OCI-LY7 (cell line): ENCODE data around the gene TMIGD1. TPM values are rescaled to one million over a fixed set of nuclear protein-coding genes. Genes with fewer than 3 reads are reported as not detected.

Source experiments
- BruUV-seq: library from RNA; stranded (reverse); fragments of 400-500 nt; replicated peaks from 2 replicates; lab custom pipeline; 2021; lab: Mats Ljungman, UMichigan
- CTCF ChIA-PET: fragments of 300-600 bp; sonication (Branson Sonifier 250); formaldehyde crosslinking; loops from one replicate; lab custom pipeline; 2022; ENCODE audit warnings: antibody characterized with exemption; ENCODE audit not compliant: unreplicated experiment; lab: Charles Lee
- POLR2A ChIA-PET: fragments of 300-600 bp; sonication (Branson Sonifier 250); formaldehyde crosslinking; loops from one replicate; lab custom pipeline; 2022; ENCODE audit warnings: antibody characterized with exemption; lab: Charles Lee
- DNase-seq: peaks from one replicate; pipeline ENCODE4 v3.0.0-alpha.2; 2015; ENCODE audit warnings: low spot score
- H2AFZ ChIP-seq: fragments of 200-600 bp; sonication (generic), shearing (Covaris generic); 2 replicates; pipeline ENCODE4 v1.6.1; 2014; ENCODE audit warnings: mild to moderate bottlenecking, antibody characterized with exemption, low read length, moderate library complexity
- H3K27ac ChIP-seq: fragments of 200-600 bp; sonication (generic); 2 replicates; pipeline ENCODE4 v1.5.1; 2014; ENCODE audit warnings: mixed run types, low read depth, mild to moderate bottlenecking, moderate library complexity, low read length, inconsistent platforms; ENCODE audit not compliant: poor library complexity, severe bottlenecking
- H3K36me3 ChIP-seq: fragments of 200-600 bp; sonication (generic); 2 replicates; pipeline ENCODE4 v1.6.1; 2014; ENCODE audit warnings: mild to moderate bottlenecking, antibody characterized with exemption, low read length, moderate library complexity, mixed read lengths; ENCODE audit not compliant: insufficient read depth
- H3K4me1 ChIP-seq: fragments of 200-600 bp; sonication (generic); 2 replicates; pipeline ENCODE4 v1.5.1; 2014; ENCODE audit warnings: mild to moderate bottlenecking, low read length; ENCODE audit not compliant: insufficient read depth, poor library complexity, severe bottlenecking
- H3K4me2 ChIP-seq: fragments of 200-600 bp; sonication (generic); 2 replicates; pipeline ENCODE4 v1.6.1; 2014; ENCODE audit warnings: mild to moderate bottlenecking, low read length
- H3K4me3 ChIP-seq: fragments of 200-600 bp; sonication (generic); 2 replicates; pipeline ENCODE4 v1.5.1; 2014; ENCODE audit warnings: mild to moderate bottlenecking, low read depth, low read length; ENCODE audit not compliant: poor library complexity, severe bottlenecking
- H3K79me2 ChIP-seq: fragments of 200-600 bp; sonication (generic); 2 replicates; pipeline ENCODE4 v1.6.1; 2016; ENCODE audit warnings: low read depth, mild to moderate bottlenecking, low read length, moderate library complexity, mixed read lengths; ENCODE audit not compliant: insufficient read depth
- H3K9me2 ChIP-seq: fragments of 200-600 bp; sonication (generic); 2 replicates; pipeline ENCODE4 v1.6.1; 2016; ENCODE audit warnings: mild to moderate bottlenecking, low read length, mixed read lengths; ENCODE audit not compliant: insufficient read depth
- H3K9me3 ChIP-seq: fragments of 200-600 bp; sonication (generic); 2 replicates; pipeline ENCODE4 v1.6.1; 2014; ENCODE audit warnings: mild to moderate bottlenecking, mixed run types, low read length, mixed read lengths
- H4K20me1 ChIP-seq: fragments of 200-600 bp; sonication (generic); 2 replicates; pipeline ENCODE4 v1.6.1; 2014; ENCODE audit warnings: mild to moderate bottlenecking, antibody characterized with exemption, low read length, moderate library complexity, mixed read lengths; ENCODE audit not compliant: insufficient read depth
- EZH2phosphoT487 ChIP-seq: fragments of 200-600 bp; sonication (generic); IDR thresholded peaks from 2 replicates; pipeline ENCODE4 v1.6.1; 2018; ENCODE audit warnings: low read depth, borderline replicate concordance, mild to moderate bottlenecking, mixed run types, antibody characterized with exemption, low read length, moderate library complexity, mixed read lengths
- intact Hi-C: fragments of 100-400 bp; cut with micrococcal nuclease; formaldehyde crosslinking; loops from one replicate; pipeline ENCODE4 v1.10.0; 2022; ENCODE audit not compliant: unreplicated experiment
- total RNA-seq, 2 experiments: library from RNA; depleted of rRNA in 1 of 2; stranded (reverse); fragments of >200 nt in 1 of 2; shearing (Covaris generic) in 1 of 2; gene quantifications; 2 replicates each; pipeline ENCODE4 v1.2.3, GENCODE V29; 2014 to 2022
- TF ChIP-seq, protein P1 (sequence below): fragments of 200-600 bp; sonication (generic); conservative IDR thresholded peaks from 2 replicates; pipeline ENCODE4 v1.5.1; 2014; ENCODE audit warnings: mild to moderate bottlenecking, antibody characterized with exemption, low read length, moderate library complexity, mixed read lengths

TMIGD1 gene
- total RNA-seq, 2 experiments from 2014 or later: not detected

DNA sequence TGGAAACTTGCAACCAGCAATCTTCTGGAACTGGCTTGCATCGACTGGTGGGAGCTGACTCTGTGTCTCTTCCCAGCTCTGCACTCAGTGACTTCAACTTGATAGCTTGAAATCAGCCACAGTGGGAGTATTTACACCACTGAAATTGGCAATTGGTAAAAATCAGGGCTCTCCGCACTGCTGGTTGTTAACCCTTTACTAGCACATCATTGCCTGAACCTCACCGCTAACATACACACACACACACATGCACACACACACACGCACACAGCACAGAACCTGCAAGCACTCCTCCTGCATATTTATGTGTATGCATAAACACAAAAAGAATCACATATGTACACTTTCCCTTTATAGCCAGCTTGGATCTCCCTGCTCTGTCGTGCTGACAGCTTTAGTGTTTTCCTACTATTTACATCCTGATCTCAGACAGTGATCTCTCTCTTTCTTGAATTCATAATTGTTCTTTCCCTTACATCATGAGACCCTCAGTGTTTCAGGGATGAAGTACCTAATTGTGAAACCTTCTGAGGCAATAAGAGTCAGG lies 7.9 kb upstream of the TMIGD1 start:
- Histone ChIP-seq H3K4me3 (no peak overlapping the region), H3K9me3 (no peaks in the 10 kb centered on the region), H3K4me2 (no peak overlapping the region), H3K36me3 (no peaks in the 10 kb centered on the region), H3K27ac (no peak overlapping the region), H3K79me2 (no peaks in the 10 kb centered on the region), H3K9me2 (no peaks in the 10 kb centered on the region), H3K4me1 (no peaks in the 10 kb centered on the region), H2AFZ (no peak overlapping the region), H4K20me1 (no peaks in the 10 kb centered on the region)
- intact Hi-C loops: loop anchor here (2.0 to 10.0 kb wide), 4 partner anchors 136 to 485 kb away; partner anchors contain the start of gene GOSR1
- CTCF ChIA-PET: no interaction called here
- POLR2A ChIA-PET: interaction anchor here (0.6 kb wide), 1 partner anchor 553 kb away, joined by 5 read pairs; no protein-coding TSS in a partner anchor
- BruUV-seq: no TSS peak
- DNase-seq: no peak
- TF ChIP-seq, protein P1, sequence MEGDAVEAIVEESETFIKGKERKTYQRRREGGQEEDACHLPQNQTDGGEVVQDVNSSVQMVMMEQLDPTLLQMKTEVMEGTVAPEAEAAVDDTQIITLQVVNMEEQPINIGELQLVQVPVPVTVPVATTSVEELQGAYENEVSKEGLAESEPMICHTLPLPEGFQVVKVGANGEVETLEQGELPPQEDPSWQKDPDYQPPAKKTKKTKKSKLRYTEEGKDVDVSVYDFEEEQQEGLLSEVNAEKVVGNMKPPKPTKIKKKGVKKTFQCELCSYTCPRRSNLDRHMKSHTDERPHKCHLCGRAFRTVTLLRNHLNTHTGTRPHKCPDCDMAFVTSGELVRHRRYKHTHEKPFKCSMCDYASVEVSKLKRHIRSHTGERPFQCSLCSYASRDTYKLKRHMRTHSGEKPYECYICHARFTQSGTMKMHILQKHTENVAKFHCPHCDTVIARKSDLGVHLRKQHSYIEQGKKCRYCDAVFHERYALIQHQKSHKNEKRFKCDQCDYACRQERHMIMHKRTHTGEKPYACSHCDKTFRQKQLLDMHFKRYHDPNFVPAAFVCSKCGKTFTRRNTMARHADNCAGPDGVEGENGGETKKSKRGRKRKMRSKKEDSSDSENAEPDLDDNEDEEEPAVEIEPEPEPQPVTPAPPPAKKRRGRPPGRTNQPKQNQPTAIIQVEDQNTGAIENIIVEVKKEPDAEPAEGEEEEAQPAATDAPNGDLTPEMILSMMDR: no peak

DNA sequence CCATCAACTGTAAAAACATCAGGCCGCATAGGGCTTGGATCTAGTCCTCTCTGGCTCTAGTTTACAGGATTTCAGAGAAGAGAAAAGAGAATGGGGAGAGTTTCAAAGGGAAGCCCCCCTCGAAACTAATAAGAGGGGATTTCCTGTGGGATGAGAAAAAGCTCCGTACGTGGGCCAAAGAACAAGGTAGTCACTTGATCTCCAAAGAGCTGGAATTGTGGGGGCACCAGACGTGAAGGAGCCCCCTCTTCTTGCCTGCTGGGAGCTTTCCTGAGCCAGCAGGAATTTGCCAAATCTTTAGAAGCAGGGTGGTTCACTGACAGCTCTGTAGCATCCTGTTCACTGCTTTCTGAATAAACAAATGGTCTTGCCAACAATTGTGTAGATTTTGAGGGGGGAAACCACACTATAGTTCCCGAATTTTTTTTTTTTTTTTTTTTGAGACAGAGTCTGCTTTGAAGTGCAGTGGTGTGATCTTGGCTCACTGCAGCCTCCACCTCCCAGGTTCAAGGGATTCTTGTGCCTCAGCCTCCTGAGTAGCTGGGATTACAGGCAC lies 7.0 kb upstream of the TMIGD1 start:
- no peak for DNase-seq
- H3K4me2 ChIP-seq: no peak overlapping the region
- no peaks in the 10 kb centered on the region for H3K79me2 ChIP-seq
- ChIA-PET POLR2A (interaction anchor here (0.8 kb wide), 1 partner anchor 26 kb away, joined by 3 read pairs; no protein-coding TSS in a partner anchor), CTCF (no interaction called here)
- no peaks in the 10 kb centered on the region for H3K36me3 ChIP-seq
- H3K9me3 ChIP-seq: no peaks in the 10 kb centered on the region
- H3K9me2 ChIP-seq: no peaks in the 10 kb centered on the region
- intact Hi-C loops: loop anchor here (2.0 to 10.0 kb wide), 4 partner anchors 136 to 486 kb away; partner anchors contain the start of gene GOSR1
- no peak for TF ChIP-seq EZH2phosphoT487
- TF ChIP-seq, protein P1: no peak
- no peak overlapping the region for H3K4me3 ChIP-seq
- H3K27ac ChIP-seq: no peak overlapping the region
- H3K4me1 ChIP-seq: no peaks in the 10 kb centered on the region
- no TSS peak for BruUV-seq
- H4K20me1 ChIP-seq: no peaks in the 10 kb centered on the region
- H2AFZ ChIP-seq: peak overlapping the region; percentile 60; the same call in 1 of the 2 replicates

DNA sequence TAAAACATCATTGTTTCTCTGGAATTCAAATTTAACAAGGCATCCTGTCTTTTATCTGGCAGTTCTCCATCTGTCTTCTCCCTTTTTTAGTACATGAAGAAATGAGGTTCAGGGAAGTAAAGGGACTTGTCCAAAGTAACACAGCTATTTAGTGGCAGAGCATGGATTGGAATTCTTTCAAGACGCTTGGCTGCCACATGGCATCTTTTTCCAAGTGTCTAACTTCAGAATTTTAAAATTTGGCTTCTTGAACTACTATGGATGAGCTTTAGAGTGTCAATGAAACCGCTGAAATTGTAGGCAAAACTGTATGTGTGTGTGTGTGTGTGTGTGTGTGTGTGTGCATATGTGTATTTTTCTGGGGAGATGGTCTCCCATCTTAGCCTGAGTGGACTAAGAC lies 5.2 kb upstream of the TMIGD1 start:
- H3K27ac ChIP-seq: no peak overlapping the region
- TF ChIP-seq, protein P1: no peak
- no peak for TF ChIP-seq EZH2phosphoT487
- ChIA-PET POLR2A (no interaction called here), CTCF (no interaction called here)
- no peaks in the 10 kb centered on the region for H3K79me2 ChIP-seq
- no peak overlapping the region for H2AFZ ChIP-seq
- DNase-seq: no peak
- H4K20me1 ChIP-seq: no peaks in the 10 kb centered on the region
- no peak overlapping the region for H3K4me2 ChIP-seq
- H3K9me2 ChIP-seq: no peaks in the 10 kb centered on the region
- H3K36me3 ChIP-seq: no peaks in the 10 kb centered on the region
- no peaks in the 10 kb centered on the region for H3K9me3 ChIP-seq
- no TSS peak for BruUV-seq
- no peak overlapping the region for H3K4me3 ChIP-seq
- intact Hi-C loops: no loop called here
- H3K4me1 ChIP-seq: no peaks in the 10 kb centered on the region
